Body of pancreas (tissue), 4 donors: ENCODE measurements around the gene HHATL.

Experiments
- POLR2A ChIP-seq, 3 donors: fragments of 450-650 bp; IDR thresholded peaks; one replicate each; pipeline ENCODE4 v1.6.1; 2016; ENCODE audit warnings: antibody characterized with exemption in 3 of 3, mild to moderate bottlenecking in 2 of 3
- TF ChIP-seq, protein P1 (sequence below), 7 experiments: fragments of 450-650 bp in 4 of 7; fragments of 200-600 bp in 3 of 7; sonication (generic) in 3 of 7; IDR thresholded peaks; one replicate each; pipeline ENCODE4 v1.5.1; 2016 to 2019; ENCODE audit warnings: antibody characterized with exemption in 7 of 7

- TF ChIP-seq POLR2A (IDR thresholded peaks at IDR 0.05): no peak
- TF ChIP-seq, protein P1, sequence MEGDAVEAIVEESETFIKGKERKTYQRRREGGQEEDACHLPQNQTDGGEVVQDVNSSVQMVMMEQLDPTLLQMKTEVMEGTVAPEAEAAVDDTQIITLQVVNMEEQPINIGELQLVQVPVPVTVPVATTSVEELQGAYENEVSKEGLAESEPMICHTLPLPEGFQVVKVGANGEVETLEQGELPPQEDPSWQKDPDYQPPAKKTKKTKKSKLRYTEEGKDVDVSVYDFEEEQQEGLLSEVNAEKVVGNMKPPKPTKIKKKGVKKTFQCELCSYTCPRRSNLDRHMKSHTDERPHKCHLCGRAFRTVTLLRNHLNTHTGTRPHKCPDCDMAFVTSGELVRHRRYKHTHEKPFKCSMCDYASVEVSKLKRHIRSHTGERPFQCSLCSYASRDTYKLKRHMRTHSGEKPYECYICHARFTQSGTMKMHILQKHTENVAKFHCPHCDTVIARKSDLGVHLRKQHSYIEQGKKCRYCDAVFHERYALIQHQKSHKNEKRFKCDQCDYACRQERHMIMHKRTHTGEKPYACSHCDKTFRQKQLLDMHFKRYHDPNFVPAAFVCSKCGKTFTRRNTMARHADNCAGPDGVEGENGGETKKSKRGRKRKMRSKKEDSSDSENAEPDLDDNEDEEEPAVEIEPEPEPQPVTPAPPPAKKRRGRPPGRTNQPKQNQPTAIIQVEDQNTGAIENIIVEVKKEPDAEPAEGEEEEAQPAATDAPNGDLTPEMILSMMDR (IDR thresholded peaks at IDR 0.05): no peak
Measured at GRCh38 chr3:42699511-42699971, 3.1 kb downstream of the HHATL start.
